HG03139 (cell line): Measurements from ENCODE around the gene MYO5B.
"Not testable (repeated sequence)": the region's sequence is repeated elsewhere in the genome, so short reads cannot be mapped to it uniquely, and the experiment has no call there.

ENCODE experiments used
- ATAC-seq: cut with Tn5 transposase; IDR thresholded peaks from one replicate; pipeline ENCODE4 v1.9.1; 2021; ENCODE audit not compliant: unreplicated experiment

The MYO5B gene

GRCh38 chr18:50107468-50107977 is 87.4 kb downstream of the MYO5B start:
- no peak for ATAC-seq

- no peak for ATAC-seq
Measured at GRCh38 chr18:50105027-50105426, 89.9 kb downstream of the MYO5B start.

GRCh38 chr18:50104421-50104820 is 90.5 kb downstream of the MYO5B start:
- no peak for ATAC-seq

GRCh38 chr18:50099725-50100407 is 95.1 kb downstream of the MYO5B start:
- ATAC-seq: peak; percentile 61

GRCh38 chr18:50097702-50098101 is 97.2 kb downstream of the MYO5B start:
- ATAC-seq: no peak

- ATAC-seq: no peak
Measured at GRCh38 chr18:50096766-50097435, 98.0 kb downstream of the MYO5B start.

GRCh38 chr18:50094786-50095185 is 100.2 kb downstream of the MYO5B start:
- not testable (repeated sequence) for ATAC-seq

- no peak for ATAC-seq
Measured at GRCh38 chr18:50094221-50094773, 100.7 kb downstream of the MYO5B start.

- no peak for ATAC-seq
Measured at GRCh38 chr18:50093366-50094064, 101.4 kb downstream of the MYO5B start.

GRCh38 chr18:50092245-50092805 is 102.6 kb downstream of the MYO5B start:
- no peak for ATAC-seq

- no peak for ATAC-seq
Measured at GRCh38 chr18:50091509-50092244, 103.3 kb downstream of the MYO5B start.

GRCh38 chr18:50090370-50091312 is 104.3 kb downstream of the MYO5B start:
- no peak for ATAC-seq

GRCh38 chr18:50089702-50090101 is 105.2 kb downstream of the MYO5B start:
- ATAC-seq: no peak

- ATAC-seq: no peak
Measured at GRCh38 chr18:50083708-50084107, 111.2 kb downstream of the MYO5B start.

GRCh38 chr18:50080932-50081560 is 113.9 kb downstream of the MYO5B start:
- ATAC-seq: no peak

GRCh38 chr18:50080316-50080715 is 114.6 kb downstream of the MYO5B start:
- ATAC-seq: no peak

GRCh38 chr18:50079571-50080295 is 115.2 kb downstream of the MYO5B start:
- no peak for ATAC-seq

GRCh38 chr18:50076277-50076676 is 118.7 kb downstream of the MYO5B start:
- no peak for ATAC-seq
